ENCODE results near the gene SLC6A6. TPM values are rescaled to one million over a fixed set of nuclear protein-coding genes. Genes with fewer than 3 reads are reported as not detected.

SLC6A6 gene
- total RNA-seq, 3 donors from 2014 or later = 22.1 to 52.4 (median 27.5) TPM

DNA sequence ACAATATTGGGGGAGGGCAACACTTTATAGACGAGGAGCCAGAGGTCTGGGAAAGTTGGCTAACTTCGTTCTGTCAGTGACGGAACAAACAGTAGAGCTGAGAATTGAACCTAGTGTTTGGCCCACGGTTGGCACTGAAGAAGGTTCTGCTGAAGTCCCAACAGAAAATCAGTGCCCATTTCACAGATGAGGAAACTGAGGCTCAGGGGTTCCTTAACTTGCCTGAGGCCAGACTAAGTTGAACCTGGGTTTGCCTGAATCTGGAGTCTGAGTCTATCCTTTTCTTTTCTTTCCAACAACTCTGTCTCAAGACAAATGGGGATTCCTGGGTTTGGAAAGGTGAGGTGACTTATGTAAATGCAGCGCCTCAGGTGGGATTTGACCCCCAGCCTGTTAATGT lies 55.1 kb downstream of the SLC6A6 start:
- intact Hi-C loops (cut with DNase I; ENCODE audit: low total_unique reads) = no loop called here
- peaks cover 9 to 24% of the 10 kb centered on the region in 2 donors for H3K4me1 ChIP-seq
- TF ChIP-seq POLR2AphosphoS5 (IDR thresholded peaks at IDR 0.05) = no peak
- TF ChIP-seq, protein P1, sequence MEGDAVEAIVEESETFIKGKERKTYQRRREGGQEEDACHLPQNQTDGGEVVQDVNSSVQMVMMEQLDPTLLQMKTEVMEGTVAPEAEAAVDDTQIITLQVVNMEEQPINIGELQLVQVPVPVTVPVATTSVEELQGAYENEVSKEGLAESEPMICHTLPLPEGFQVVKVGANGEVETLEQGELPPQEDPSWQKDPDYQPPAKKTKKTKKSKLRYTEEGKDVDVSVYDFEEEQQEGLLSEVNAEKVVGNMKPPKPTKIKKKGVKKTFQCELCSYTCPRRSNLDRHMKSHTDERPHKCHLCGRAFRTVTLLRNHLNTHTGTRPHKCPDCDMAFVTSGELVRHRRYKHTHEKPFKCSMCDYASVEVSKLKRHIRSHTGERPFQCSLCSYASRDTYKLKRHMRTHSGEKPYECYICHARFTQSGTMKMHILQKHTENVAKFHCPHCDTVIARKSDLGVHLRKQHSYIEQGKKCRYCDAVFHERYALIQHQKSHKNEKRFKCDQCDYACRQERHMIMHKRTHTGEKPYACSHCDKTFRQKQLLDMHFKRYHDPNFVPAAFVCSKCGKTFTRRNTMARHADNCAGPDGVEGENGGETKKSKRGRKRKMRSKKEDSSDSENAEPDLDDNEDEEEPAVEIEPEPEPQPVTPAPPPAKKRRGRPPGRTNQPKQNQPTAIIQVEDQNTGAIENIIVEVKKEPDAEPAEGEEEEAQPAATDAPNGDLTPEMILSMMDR (IDR thresholded peaks at IDR 0.05) = no peak
- H3K27ac ChIP-seq = no peak overlapping the region
- no peak overlapping the region for H3K4me3 ChIP-seq
- no peaks in the 10 kb centered on the region for H3K36me3 ChIP-seq
- H3K27me3 ChIP-seq = no peaks in the 10 kb centered on the region
- H3K9me3 ChIP-seq = no peaks in the 10 kb centered on the region
- no peak for DNase-seq (ENCODE audit: low spot score in 2 of 2)

DNA sequence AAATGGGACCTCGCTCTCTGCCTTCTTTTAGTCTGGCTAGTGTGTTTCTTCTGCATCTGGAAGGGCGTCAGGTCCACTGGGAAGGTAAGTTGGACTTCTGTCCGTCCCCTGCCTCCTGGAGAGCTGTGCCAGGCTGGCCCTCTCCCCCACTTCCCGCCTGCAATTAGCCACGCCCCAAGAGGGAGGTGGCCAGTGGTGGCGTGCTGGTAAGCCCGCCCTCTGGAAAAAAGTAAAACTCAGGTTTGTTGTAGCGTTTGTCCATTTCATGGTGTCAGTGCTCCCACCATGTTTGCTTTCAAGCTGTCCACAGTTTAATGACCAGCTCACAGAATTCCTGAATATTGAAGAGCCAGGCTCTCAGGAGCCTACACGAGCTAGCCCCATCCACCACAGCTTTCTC lies 55.6 kb downstream of the SLC6A6 start:
- Histone ChIP-seq H3K27ac (no peak overlapping the region), H3K4me1 (peaks cover 8 to 19% of the 10 kb centered on the region in 2 donors), H3K27me3 (no peaks in the 10 kb centered on the region), H3K36me3 (no peaks in the 10 kb centered on the region), H3K4me3 (no peak overlapping the region), H3K9me3 (no peaks in the 10 kb centered on the region)
- TF ChIP-seq, protein P1 (IDR thresholded peaks at IDR 0.05) = no peak
- TF ChIP-seq POLR2A (IDR thresholded peaks at IDR 0.05) = no peak
- no peak for TF ChIP-seq POLR2AphosphoS5 (IDR thresholded peaks at IDR 0.05)
- DNase-seq (ENCODE audit: low spot score in 2 of 2) = no peak
- intact Hi-C loops (cut with DNase I; ENCODE audit: low total_unique reads) = no loop called here

DNA sequence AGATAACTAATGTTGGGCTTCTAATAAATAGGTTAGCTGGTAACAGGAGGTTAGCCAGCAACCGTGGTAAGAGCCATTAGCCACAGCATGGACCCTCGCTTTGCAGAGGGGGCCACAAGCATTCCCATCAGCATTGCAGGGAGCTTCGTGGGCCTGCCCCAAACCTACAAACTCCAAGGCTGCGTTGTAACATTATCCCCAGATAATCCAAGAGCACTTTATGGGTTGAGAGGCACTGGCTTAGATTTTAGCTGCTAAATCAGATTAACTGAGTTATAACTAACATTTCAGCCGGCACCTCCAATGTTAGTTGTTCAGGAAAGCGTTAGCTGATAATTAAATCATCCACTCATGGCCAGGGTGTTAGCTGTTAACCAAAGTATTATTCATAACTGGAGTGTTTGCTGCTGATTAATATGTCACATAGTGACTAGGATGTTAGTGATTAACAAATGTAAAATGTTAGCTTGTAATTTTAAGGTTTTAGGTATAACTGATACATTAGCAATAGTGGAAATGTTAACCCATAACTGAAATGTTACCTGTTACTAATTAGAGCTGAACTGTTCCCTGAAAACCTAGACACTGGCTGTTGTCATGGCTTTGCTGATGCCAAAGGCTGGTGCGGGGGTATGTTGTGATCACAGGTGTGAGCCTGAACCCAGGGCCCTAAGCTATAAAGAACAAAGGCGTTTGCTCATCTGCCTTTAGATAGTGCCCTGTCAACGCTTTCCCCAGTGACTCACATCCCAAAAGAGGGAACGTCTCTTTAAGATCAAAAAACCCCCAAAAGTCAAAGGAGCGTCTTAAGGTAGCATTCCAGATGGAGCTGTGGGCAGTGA lies 56.2 kb downstream of the SLC6A6 start:
- TF ChIP-seq, protein P1 (IDR thresholded peaks at IDR 0.05) = no peak
- TF ChIP-seq POLR2AphosphoS5 (IDR thresholded peaks at IDR 0.05) = no peak
- no peak for TF ChIP-seq POLR2A (IDR thresholded peaks at IDR 0.05)
- Histone ChIP-seq H3K4me3 (no peak overlapping the region), H3K27me3 (no peaks in the 10 kb centered on the region), H3K9me3 (no peaks in the 10 kb centered on the region), H3K36me3 (no peaks in the 10 kb centered on the region), H3K27ac (peak overlapping the region in 1 of 2 donors; percentile 2), H3K4me1 (peaks cover 8 to 12% of the 10 kb centered on the region in 2 donors)
- DNase-seq (ENCODE audit: low spot score in 2 of 2) = no peak
- intact Hi-C loops (cut with DNase I; ENCODE audit: low total_unique reads) = no loop called here

DNA sequence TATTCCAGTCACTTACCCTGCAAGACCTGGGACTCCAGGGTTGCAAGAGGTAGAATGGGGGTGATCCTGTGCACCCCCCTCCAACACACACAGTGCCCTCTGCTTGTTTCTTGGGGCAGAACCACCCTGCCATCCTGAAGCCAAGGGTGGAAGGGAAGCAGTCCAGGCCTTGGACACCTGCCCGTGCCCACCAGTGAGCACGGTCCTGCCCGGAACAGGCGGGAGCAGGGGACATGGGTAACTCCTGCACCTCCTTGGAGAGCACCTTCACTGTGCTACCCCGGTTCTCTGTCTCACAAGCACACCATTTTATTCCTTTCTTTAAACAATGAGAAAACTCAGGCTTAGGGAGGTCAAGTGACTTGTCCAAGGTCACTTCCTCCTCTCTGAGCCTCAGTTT lies 57.0 kb downstream of the SLC6A6 start:
- intact Hi-C loops (cut with DNase I; ENCODE audit: low total_unique reads) = no loop called here
- TF ChIP-seq, protein P1 (IDR thresholded peaks at IDR 0.05) = no peak
- TF ChIP-seq POLR2A (IDR thresholded peaks at IDR 0.05) (no peak), POLR2AphosphoS5 (IDR thresholded peaks at IDR 0.05) (no peak)
- peaks cover 5 to 8% of the 10 kb centered on the region in 2 donors for H3K4me1 ChIP-seq

DNA sequence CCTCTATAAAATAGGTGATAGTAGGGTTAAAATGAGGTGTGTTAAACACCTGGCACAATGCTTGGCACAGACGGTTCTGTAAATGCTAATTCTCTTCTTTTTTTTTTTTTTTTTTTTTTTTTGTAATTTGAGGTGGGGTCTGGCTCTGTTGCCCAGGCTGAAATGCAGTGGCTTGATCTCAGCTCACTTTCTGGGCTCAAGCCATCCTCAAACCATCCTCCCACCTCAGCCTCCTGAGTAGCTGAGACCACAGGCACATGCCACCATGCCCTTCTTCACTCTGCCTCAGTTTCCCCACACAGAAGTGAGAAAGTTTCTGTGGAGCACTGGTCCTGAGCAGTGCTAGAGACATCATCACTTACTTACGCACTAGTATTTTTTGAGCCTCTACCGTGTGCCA lies 57.4 kb downstream of the SLC6A6 start:
- TF ChIP-seq, protein P1 (IDR thresholded peaks at IDR 0.05) = no peak
- no peak for TF ChIP-seq POLR2A (IDR thresholded peaks at IDR 0.05)
- no peak for TF ChIP-seq POLR2AphosphoS5 (IDR thresholded peaks at IDR 0.05)
- peaks cover 5 to 8% of the 10 kb centered on the region in 2 donors for H3K4me1 ChIP-seq
- intact Hi-C loops (cut with DNase I; ENCODE audit: low total_unique reads) = no loop called here
- DNase-seq (ENCODE audit: low spot score in 2 of 2) = no peak
- no peak overlapping the region for H3K4me3 ChIP-seq
- peak overlapping the region in 1 of 2 donors; percentile 70 for H3K27ac ChIP-seq
- H3K36me3 ChIP-seq = no peaks in the 10 kb centered on the region
- no peaks in the 10 kb centered on the region for H3K9me3 ChIP-seq
- H3K27me3 ChIP-seq = no peaks in the 10 kb centered on the region

More for the DNA sequence above, 57.0 kb downstream of the SLC6A6 start:
- Histone ChIP-seq H3K9me3 (no peaks in the 10 kb centered on the region), H3K4me3 (no peak overlapping the region), H3K27me3 (no peaks in the 10 kb centered on the region), H3K27ac (no peak overlapping the region), H3K36me3 (no peaks in the 10 kb centered on the region)
- DNase-seq (ENCODE audit: low spot score in 2 of 2) = no peak

All from breast epithelium (tissue), 4 donors.